ENCODE results near the gene C5orf58.

Gene C5orf58

GRCh38 chr5:170269579-170269978 is 36.8 kb downstream of the C5orf58 start (continued):
- TF ChIP-seq, protein P1, sequence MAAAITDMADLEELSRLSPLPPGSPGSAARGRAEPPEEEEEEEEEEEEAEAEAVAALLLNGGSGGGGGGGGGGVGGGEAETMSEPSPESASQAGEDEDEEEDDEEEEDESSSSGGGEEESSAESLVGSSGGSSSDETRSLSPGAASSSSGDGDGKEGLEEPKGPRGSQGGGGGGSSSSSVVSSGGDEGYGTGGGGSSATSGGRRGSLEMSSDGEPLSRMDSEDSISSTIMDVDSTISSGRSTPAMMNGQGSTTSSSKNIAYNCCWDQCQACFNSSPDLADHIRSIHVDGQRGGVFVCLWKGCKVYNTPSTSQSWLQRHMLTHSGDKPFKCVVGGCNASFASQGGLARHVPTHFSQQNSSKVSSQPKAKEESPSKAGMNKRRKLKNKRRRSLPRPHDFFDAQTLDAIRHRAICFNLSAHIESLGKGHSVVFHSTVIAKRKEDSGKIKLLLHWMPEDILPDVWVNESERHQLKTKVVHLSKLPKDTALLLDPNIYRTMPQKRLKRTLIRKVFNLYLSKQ (tag by site-specific recombination; IDR thresholded peaks at IDR 0.05; ENCODE audit: borderline replicate concordance) = no peak
- TF ChIP-seq ZBTB8A (tag by site-specific recombination; IDR thresholded peaks at IDR 0.05) = no peak
- no peak for TF ChIP-seq ZNF600 (tag by site-specific recombination; IDR thresholded peaks at IDR 0.05)
- no peak for TF ChIP-seq ZSCAN23 (tag by site-specific recombination; IDR thresholded peaks at IDR 0.05)
- no peak for TF ChIP-seq ZNF629 (tag by site-specific recombination; IDR thresholded peaks at IDR 0.05)
- no peak for TF ChIP-seq ZNF416 (tag by site-specific recombination; IDR thresholded peaks at IDR 0.05)
- TF ChIP-seq ZFHX2 (tag by site-specific recombination; conservative IDR thresholded peaks at IDR 0.05) = no peak
- TF ChIP-seq SCRT2 (tag by site-specific recombination; IDR thresholded peaks at IDR 0.05) = no peak
- no peak for TF ChIP-seq KLF8 (tag by site-specific recombination; IDR thresholded peaks at IDR 0.05)
- no peak for TF ChIP-seq SCRT1 (tag by site-specific recombination; IDR thresholded peaks at IDR 0.05; ENCODE audit: borderline replicate concordance)
- TF ChIP-seq ZNF560 (tag by site-specific recombination; IDR thresholded peaks at IDR 0.05; ENCODE audit: borderline replicate concordance) = no peak
- TF ChIP-seq IKZF3 (tag by site-specific recombination; IDR thresholded peaks at IDR 0.05) = no peak

DNA sequence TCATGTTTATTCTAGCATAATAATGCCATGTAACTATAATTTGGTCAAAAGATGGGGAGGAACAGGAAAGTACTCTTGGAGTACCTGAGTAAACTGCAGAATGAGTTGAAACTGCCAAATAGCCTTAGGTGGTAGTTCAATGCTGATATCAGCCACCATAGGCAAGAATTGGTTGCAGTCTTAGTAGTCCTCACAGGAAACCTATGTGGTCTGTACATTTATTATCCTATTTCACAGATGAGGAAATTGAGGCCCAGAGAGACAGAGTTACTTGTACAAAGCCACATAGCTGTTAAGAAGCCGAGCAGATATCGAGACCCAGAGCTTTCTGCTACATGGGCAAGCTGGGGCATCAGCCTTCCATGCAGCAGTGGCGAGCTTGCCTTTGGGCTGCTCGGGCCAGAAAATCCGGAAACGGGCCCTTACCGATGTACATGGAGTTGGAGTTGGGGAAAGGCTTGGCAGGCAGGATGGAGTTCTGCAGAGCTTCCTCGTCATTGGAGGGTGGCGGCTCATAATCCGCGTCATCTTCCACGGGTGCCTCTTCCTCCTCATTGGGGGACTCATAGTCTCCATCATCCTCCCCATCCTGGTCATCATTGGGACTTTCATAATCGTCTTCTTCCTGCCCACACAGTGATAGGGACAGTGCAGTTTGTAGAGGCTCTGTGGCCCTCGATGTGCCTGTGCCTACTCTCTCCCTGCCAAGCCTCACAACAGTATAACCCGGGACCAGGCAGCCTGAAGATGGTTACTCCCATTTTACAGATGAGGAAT is 37.7 kb downstream of the C5orf58 start:
- TF ChIP-seq ZNF571 (tag by site-specific recombination; IDR thresholded peaks at IDR 0.05) = no peak
- TF ChIP-seq KLF16 (tag by site-specific recombination; IDR thresholded peaks at IDR 0.05) = no peak
- no peak for TF ChIP-seq ZNF544 (tag by site-specific recombination; IDR thresholded peaks at IDR 0.05)
- TF ChIP-seq, protein P2, sequence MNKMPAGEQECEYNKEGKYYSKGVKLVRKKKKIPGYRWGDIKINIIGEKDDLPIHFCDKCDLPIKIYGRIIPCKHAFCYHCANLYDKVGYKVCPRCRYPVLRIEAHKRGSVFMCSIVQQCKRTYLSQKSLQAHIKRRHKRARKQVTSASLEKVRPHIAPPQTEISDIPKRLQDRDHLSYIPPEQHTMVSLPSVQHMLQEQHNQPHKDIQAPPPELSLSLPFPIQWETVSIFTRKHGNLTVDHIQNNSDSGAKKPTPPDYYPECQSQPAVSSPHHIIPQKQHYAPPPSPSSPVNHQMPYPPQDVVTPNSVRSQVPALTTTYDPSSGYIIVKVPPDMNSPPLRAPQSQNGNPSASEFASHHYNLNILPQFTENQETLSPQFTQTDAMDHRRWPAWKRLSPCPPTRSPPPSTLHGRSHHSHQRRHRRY (tag by site-specific recombination; IDR thresholded peaks at IDR 0.05) = no peak
- no peak for TF ChIP-seq ZNF514 (tag by site-specific recombination; IDR thresholded peaks at IDR 0.05)
- TF ChIP-seq, protein P3, sequence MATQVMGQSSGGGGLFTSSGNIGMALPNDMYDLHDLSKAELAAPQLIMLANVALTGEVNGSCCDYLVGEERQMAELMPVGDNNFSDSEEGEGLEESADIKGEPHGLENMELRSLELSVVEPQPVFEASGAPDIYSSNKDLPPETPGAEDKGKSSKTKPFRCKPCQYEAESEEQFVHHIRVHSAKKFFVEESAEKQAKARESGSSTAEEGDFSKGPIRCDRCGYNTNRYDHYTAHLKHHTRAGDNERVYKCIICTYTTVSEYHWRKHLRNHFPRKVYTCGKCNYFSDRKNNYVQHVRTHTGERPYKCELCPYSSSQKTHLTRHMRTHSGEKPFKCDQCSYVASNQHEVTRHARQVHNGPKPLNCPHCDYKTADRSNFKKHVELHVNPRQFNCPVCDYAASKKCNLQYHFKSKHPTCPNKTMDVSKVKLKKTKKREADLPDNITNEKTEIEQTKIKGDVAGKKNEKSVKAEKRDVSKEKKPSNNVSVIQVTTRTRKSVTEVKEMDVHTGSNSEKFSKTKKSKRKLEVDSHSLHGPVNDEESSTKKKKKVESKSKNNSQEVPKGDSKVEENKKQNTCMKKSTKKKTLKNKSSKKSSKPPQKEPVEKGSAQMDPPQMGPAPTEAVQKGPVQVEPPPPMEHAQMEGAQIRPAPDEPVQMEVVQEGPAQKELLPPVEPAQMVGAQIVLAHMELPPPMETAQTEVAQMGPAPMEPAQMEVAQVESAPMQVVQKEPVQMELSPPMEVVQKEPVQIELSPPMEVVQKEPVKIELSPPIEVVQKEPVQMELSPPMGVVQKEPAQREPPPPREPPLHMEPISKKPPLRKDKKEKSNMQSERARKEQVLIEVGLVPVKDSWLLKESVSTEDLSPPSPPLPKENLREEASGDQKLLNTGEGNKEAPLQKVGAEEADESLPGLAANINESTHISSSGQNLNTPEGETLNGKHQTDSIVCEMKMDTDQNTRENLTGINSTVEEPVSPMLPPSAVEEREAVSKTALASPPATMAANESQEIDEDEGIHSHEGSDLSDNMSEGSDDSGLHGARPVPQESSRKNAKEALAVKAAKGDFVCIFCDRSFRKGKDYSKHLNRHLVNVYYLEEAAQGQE (tag by site-specific recombination; IDR thresholded peaks at IDR 0.05) = no peak
- TF ChIP-seq, protein P4, sequence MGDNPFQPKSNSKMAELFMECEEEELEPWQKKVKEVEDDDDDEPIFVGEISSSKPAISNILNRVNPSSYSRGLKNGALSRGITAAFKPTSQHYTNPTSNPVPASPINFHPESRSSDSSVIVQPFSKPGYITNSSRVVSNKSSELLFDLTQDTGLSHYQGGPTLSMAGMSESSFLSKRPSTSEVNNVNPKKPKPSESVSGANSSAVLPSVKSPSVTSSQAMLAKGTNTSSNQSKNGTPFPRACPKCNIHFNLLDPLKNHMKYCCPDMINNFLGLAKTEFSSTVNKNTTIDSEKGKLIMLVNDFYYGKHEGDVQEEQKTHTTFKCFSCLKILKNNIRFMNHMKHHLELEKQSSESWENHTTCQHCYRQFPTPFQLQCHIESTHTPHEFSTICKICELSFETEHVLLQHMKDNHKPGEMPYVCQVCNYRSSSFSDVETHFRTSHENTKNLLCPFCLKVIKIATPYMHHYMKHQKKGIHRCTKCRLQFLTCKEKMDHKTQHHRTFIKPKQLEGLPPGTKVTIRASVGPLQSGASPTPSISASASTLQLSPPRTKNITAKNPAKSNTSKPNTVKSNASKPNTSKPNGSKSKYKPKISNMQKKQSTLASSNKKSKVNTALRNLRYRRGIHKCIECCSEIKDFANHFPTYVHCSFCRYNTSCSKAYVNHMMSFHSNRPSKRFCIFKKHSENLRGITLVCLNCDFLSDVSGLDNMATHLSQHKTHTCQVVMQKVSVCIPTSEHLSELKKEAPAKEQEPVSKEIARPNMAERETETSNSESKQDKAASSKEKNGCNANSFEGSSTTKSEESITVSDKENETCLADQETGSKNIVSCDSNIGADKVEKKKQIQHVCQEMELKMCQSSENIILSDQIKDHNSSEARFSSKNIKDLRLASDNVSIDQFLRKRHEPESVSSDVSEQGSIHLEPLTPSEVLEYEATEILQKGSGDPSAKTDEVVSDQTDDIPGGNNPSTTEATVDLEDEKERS (tag by site-specific recombination; IDR thresholded peaks at IDR 0.05) = no peak
- Histone ChIP-seq H3K4me3 (ENCODE audit: low read depth, low read length) (no peak overlapping the region), H3K9me3 (ENCODE audit: control insufficient read depth, insufficient read depth, low read depth, low read length) (no peaks in the 10 kb centered on the region), H3K27ac (ENCODE audit: extremely low read depth, low read depth, low read length) (no peak overlapping the region), H3K36me3 (ENCODE audit: control insufficient read depth in 2 of 2, insufficient read depth in 1 of 2, low read length in 2 of 2) (no peaks in the 10 kb centered on the region), H3K4me1 (ENCODE audit: control insufficient read depth, insufficient read depth, low read length) (no peaks in the 10 kb centered on the region)
- POLR2A ChIA-PET = no interaction called here
- CTCF ChIA-PET = interaction anchor here (7.5 kb wide), 1 partner anchor 150 kb away, joined by 65 read pairs; no protein-coding TSS in a partner anchor
